Non-pigmented ciliary epithelial cell (primary cell): Measurements from ENCODE around the gene IQGAP2.

ENCODE experiments used
- DNase-seq: peaks from one replicate; pipeline ENCODE4 v3.0.0-alpha.2; 2010; ENCODE audit warnings: low read depth

The IQGAP2 gene

GRCh38 chr5:76385540-76385939 lies 17.5 kb upstream of the IQGAP2 start:
- DNase-seq = no peak

- DNase-seq = no peak
Observed at GRCh38 chr5:76386360-76386759, 16.7 kb upstream of the IQGAP2 start.

- no peak for DNase-seq
Observed at GRCh38 chr5:76388236-76388635, 14.8 kb upstream of the IQGAP2 start.

GRCh38 chr5:76388791-76389512 lies 14.1 kb upstream of the IQGAP2 start:
- no peak for DNase-seq

GRCh38 chr5:76389513-76390154 lies 13.5 kb upstream of the IQGAP2 start:
- DNase-seq = no peak

GRCh38 chr5:76391014-76391413 lies 12.1 kb upstream of the IQGAP2 start:
- no peak for DNase-seq

- DNase-seq = no peak
Observed at GRCh38 chr5:76393035-76393680, 9.9 kb upstream of the IQGAP2 start.

- DNase-seq = no peak
Observed at GRCh38 chr5:76397200-76397599, 5.9 kb upstream of the IQGAP2 start.

- no peak for DNase-seq
Observed at GRCh38 chr5:76399268-76399667, 3.8 kb upstream of the IQGAP2 start.

GRCh38 chr5:76400466-76400865 lies 2.6 kb upstream of the IQGAP2 start:
- DNase-seq = no peak

GRCh38 chr5:76401801-76402250 lies 1.3 kb upstream of the IQGAP2 start:
- DNase-seq = no peak

GRCh38 chr5:76402251-76402885 lies 717 bp upstream of the IQGAP2 start:
- no peak for DNase-seq

- DNase-seq = no peak
Observed at GRCh38 chr5:76403766-76404222, 709 bp downstream of the IQGAP2 start.

- DNase-seq = no peak
Observed at GRCh38 chr5:76404223-76405211, 1.4 kb downstream of the IQGAP2 start.

- DNase-seq = no peak
Observed at GRCh38 chr5:76406014-76406413, 2.9 kb downstream of the IQGAP2 start.

- no peak for DNase-seq
Observed at GRCh38 chr5:76406673-76407072, 3.6 kb downstream of the IQGAP2 start.

GRCh38 chr5:76408104-76408654 lies 5.1 kb downstream of the IQGAP2 start:
- DNase-seq = no peak

GRCh38 chr5:76412511-76412910 lies 9.4 kb downstream of the IQGAP2 start:
- DNase-seq = no peak

- no peak for DNase-seq
Observed at GRCh38 chr5:76413746-76414145, 10.7 kb downstream of the IQGAP2 start.

- no peak for DNase-seq
Observed at GRCh38 chr5:76414788-76415187, 11.7 kb downstream of the IQGAP2 start.

- no peak for DNase-seq
Observed at GRCh38 chr5:76415855-76416254, 12.8 kb downstream of the IQGAP2 start.
